ENCODE data around the gene GTF3C4.
"Not testable (repeated sequence)": the region's sequence is repeated elsewhere in the genome, so short reads cannot be mapped to it uniquely, and the experiment has no call there.

GTF3C4 gene

GRCh38 chr9:132708239-132708638 lies 38.0 kb downstream of the GTF3C4 start:
- no peak for DNase-seq

- no peak for DNase-seq
Measured at GRCh38 chr9:132708769-132709430, 38.6 kb downstream of the GTF3C4 start.

GRCh38 chr9:132710333-132710732 lies 40.1 kb downstream of the GTF3C4 start:
- no peak for DNase-seq

GRCh38 chr9:132711152-132711551 lies 40.9 kb downstream of the GTF3C4 start:
- not testable (repeated sequence) for DNase-seq

- no peak for DNase-seq
Measured at GRCh38 chr9:132711846-132712245, 41.6 kb downstream of the GTF3C4 start.

- DNase-seq, result no peak
Measured at GRCh38 chr9:132712753-132713152, 42.5 kb downstream of the GTF3C4 start.

GRCh38 chr9:132716007-132716406 lies 45.7 kb downstream of the GTF3C4 start:
- DNase-seq, result no peak

GRCh38 chr9:132717326-132717945 lies 47.2 kb downstream of the GTF3C4 start:
- no peak for DNase-seq

GRCh38 chr9:132718381-132718928 lies 48.2 kb downstream of the GTF3C4 start:
- not testable (repeated sequence) for DNase-seq

- DNase-seq, result no peak
Measured at GRCh38 chr9:132721661-132722060, 51.4 kb downstream of the GTF3C4 start.

- DNase-seq, result no peak
Measured at GRCh38 chr9:132722564-132723065, 52.4 kb downstream of the GTF3C4 start.

GRCh38 chr9:132723809-132724208 lies 53.5 kb downstream of the GTF3C4 start:
- no peak for DNase-seq

- DNase-seq, result no peak
Measured at GRCh38 chr9:132725306-132725705, 55.0 kb downstream of the GTF3C4 start.

GRCh38 chr9:132726576-132727130 lies 56.4 kb downstream of the GTF3C4 start:
- DNase-seq, result no peak

- DNase-seq, result no peak
Measured at GRCh38 chr9:132728071-132728470, 57.8 kb downstream of the GTF3C4 start.

GRCh38 chr9:132728497-132728896 lies 58.2 kb downstream of the GTF3C4 start:
- DNase-seq, result no peak

- DNase-seq, result no peak
Measured at GRCh38 chr9:132729235-132729890, 59.1 kb downstream of the GTF3C4 start.

GRCh38 chr9:132730054-132731033 lies 60.1 kb downstream of the GTF3C4 start:
- DNase-seq, result no peak

GRCh38 chr9:132731230-132731629 lies 61.0 kb downstream of the GTF3C4 start:
- no peak for DNase-seq

GRCh38 chr9:132732326-132733259 lies 62.3 kb downstream of the GTF3C4 start:
- no peak for DNase-seq

- no peak for DNase-seq
Measured at GRCh38 chr9:132733260-132733815, 63.1 kb downstream of the GTF3C4 start.
